Glomerular visceral epithelial cell (primary cell): ENCODE data around the gene SYNRG.

Experiments
- DNase-seq: peaks from one replicate; pipeline ENCODE4 v3.0.0-alpha.2; 2016; ENCODE audit errors: extremely low spot score

Gene SYNRG

GRCh38 chr17:37605813-37606505 lies 3.3 kb downstream of the SYNRG start:
- DNase-seq: no peak

DNA sequence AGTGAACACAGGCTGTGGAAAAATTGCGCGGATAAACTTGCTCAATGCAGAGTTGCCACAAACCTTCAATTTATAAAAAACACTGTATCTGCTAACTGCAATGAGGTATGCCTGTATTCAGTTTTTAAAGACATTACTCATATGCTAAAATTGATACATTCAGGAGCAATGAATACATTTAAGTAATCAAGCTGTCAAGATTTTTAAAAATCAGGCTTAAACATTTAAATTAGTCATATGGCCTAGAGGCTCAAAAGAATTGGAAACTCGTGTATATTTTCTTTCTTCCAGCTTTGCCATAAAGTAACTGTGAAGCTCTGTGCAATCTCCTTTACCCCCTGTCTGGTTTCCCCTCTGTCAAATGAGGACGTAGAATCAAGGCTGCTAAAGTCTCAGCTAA lies 4.1 kb downstream of the SYNRG start:
- no peak for DNase-seq

- DNase-seq: no peak
Observed at GRCh38 chr17:37604556-37604955, 4.7 kb downstream of the SYNRG start.

DNA sequence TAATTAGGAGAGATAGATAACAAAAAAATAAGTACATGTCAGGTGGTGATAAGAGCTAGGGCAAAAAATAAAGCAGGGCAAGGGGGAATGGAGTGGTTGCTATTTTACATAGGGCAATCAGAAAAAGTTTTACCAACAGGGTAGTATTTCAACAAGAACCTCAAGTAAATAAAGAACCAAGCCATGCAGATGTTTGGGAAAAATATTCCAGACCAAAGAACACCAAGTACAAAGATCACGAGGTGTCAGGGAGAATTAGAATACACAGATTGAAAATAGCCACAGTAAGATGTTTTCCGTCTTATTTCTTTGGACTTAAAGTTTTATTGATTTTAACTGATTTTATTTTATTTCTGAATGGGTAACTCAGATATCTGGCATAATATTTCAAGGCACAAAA lies 11.1 kb downstream of the SYNRG start:
- no peak for DNase-seq

GRCh38 chr17:37592291-37592690 lies 16.9 kb downstream of the SYNRG start:
- DNase-seq: no peak

GRCh38 chr17:37585066-37585465 lies 24.2 kb downstream of the SYNRG start:
- DNase-seq: no peak

- no peak for DNase-seq
Observed at GRCh38 chr17:37576281-37576680, 32.9 kb downstream of the SYNRG start.

GRCh38 chr17:37574427-37574826 lies 34.8 kb downstream of the SYNRG start:
- DNase-seq: no peak

DNA sequence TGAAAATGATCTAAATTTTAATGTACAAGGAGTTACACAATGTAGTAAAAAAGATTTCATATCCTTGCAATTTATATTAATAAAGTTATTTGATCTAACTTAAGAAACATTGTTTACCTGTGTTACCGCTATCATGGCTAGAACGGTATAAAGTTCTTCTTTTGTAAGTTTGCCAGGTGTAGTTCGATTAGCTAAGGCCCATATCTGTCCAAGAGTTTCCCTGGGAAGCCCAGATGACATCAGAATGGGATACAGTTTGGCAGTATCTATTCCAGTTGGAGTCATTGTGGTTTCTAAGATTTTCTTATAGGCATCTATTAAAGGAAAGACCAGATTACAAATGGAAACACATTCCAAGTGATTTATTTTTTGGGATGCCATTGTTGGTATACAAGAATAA lies 37.5 kb downstream of the SYNRG start:
- DNase-seq: no peak

DNA sequence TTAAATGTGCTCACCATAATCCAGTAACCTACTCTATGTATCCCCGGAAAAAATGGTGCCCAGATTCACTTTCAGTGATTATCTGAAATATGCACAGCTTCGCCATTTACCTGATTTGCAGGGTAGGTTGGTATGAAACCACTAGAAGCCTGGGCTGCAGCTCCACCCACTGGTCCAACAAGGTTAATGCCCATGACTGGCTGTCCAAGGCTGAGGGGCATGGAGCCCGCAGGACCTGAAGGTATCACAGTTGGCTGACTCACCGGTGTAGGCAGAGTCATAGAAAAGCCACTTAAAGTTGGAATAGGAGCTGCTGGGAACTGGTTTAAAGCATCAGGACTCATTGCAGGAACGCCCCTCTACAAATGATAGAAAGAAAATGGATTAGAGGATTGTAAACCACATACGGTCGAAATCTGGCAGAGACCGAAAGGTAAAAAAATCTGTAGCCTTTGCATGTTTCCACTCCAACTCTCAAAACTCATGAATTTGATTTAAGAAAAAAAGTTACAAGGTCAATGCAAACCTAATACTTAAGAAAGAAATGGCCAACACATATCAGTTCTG lies 38.6 kb downstream of the SYNRG start:
- DNase-seq: peak; percentile 82

GRCh38 chr17:37568350-37569053 lies 40.7 kb downstream of the SYNRG start:
- no peak for DNase-seq

DNA sequence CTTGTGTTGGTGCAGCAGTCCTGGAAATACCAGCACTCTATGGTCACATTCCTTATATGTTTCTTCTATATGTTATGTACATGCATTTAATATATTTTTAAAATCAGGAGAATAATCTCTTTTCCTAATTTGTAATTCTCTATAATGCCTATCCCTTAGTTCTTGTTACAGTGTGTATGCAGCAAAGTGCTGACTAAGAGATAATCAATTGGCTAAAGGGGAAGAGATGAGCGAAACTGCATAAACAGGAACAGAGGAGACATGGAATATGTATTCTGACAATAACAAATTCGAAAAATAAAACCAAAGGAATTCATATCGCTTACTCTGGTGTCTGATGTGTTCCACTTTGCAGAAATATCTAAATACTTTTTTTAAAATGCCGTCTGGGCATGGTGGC lies 41.7 kb downstream of the SYNRG start:
- no peak for DNase-seq

GRCh38 chr17:37567137-37567536 lies 42.1 kb downstream of the SYNRG start:
- no peak for DNase-seq

DNA sequence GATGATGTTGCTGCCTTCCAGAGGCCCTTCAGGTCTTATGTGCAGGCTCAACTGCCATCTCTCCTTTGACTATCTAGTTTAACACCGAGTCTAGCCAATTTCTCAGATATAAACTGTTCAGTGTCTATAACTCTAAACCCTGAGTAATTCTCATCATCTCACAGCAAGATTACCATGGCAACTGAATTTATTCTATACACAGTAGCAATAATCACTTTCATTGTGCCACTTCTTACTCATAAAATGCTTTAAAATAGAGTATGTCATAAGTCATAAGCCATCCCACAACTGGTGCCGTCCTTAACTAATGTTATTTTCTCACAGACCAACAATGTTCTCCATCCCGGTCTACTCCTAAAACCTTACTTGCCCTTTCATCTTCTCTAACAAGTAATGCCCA lies 45.0 kb downstream of the SYNRG start:
- no peak for DNase-seq

DNA sequence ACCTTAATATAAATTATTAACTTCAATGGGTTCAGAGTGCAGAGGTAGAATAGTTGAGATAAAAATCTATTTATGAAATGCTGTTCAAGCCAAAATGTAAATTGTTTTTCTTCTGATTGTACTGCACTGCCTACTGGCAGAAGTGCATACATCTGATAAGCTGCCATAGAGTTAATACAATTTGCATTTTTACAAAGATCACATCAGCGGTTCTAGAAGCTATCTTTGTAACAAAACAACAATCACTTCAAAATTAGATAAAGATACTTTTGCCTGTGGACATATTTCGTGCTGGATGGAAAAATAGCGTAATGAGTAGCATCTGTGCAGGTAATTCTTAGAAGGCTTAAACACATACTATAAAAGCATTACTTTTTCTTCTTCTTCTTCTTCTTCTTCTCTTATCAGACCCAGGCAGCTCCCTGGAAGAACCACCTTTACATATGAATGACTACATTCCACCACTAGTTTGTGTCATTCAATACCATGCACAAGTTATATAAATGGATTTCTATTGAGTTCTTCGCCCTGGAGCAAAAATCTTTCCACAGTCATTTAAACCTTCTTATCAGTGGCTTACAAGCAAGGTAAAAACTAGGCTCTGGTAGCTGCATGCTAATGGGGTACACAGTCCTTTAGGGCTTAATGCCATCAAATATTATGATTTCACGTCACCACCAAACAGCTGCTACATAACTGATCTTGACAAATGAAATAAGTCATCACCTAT lies 47.0 kb downstream of the SYNRG start:
- DNase-seq: no peak

- no peak for DNase-seq
Observed at GRCh38 chr17:37558299-37558698, 50.9 kb downstream of the SYNRG start.

GRCh38 chr17:37557482-37557881 lies 51.7 kb downstream of the SYNRG start:
- no peak for DNase-seq

- DNase-seq: no peak
Observed at GRCh38 chr17:37555386-37555785, 53.8 kb downstream of the SYNRG start.

DNA sequence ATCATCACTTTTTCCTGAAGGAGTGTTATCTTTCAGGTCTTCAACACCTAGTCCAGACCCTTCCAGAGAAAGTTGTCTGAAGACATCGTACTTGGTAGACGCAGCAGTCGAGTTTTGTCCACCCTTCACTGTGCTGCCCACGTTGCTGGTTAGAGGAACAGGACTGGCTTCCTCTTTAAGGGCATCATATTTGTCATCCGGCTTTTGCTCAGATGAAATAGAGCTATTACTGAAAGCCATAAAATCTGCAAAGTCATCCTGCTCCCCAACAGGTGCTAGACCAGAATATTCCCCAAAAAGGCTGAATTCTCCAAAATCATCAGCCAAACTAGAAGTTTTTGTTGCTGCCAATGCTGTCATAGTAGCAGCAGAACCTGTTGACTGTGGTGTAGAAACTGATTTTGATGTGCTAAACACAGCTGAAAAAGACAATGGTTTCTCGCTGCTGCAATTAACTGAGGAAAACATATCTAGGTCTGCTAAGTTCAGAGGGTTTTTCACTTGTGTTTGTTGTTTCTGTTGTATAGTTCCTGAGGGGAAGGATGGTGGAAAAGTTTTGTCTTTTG lies 55.7 kb downstream of the SYNRG start:
- DNase-seq: no peak

GRCh38 chr17:37551788-37552187 lies 57.4 kb downstream of the SYNRG start:
- no peak for DNase-seq

DNA sequence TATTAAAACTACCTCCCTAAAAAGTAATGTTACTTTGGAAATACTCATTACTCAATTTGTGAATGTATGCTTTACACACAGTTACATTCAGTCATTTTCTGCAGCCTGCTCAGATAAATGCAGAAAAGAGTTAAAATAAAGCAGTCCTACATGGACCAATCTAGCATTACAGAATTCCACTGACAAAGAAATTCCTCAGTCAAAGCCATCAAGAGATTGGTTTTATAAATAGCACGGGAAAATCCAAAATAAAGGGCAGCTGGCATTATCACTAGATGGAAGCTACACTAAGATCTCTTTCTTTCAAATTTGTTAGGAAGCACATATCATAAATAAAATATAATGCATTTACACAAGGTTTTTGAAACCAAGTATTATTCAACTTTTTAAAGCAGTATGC lies 61.2 kb downstream of the SYNRG start:
- DNase-seq: no peak

- no peak for DNase-seq
Observed at GRCh38 chr17:37546302-37546701, 62.9 kb downstream of the SYNRG start.
